ENCODE data around the gene AVP.

The AVP gene

GRCh38 chr20:3109350-3110302, 25.1 kb upstream of the AVP start:
- DNase-seq: no peak

- DNase-seq: no peak
Measured at GRCh38 chr20:3107464-3108025, 23.0 kb upstream of the AVP start.

GRCh38 chr20:3106658-3107463, 22.3 kb upstream of the AVP start:
- no peak for DNase-seq

- DNase-seq: no peak
Measured at GRCh38 chr20:3106185-3106584, 21.7 kb upstream of the AVP start.

GRCh38 chr20:3105256-3106137, 21.0 kb upstream of the AVP start:
- no peak for DNase-seq

- DNase-seq: no peak
Measured at GRCh38 chr20:3103369-3104032, 19.0 kb upstream of the AVP start.

GRCh38 chr20:3102575-3103368, 18.2 kb upstream of the AVP start:
- no peak for DNase-seq

GRCh38 chr20:3101737-3102574, 17.4 kb upstream of the AVP start:
- no peak for DNase-seq

GRCh38 chr20:3101251-3101650, 16.7 kb upstream of the AVP start:
- DNase-seq: no peak

GRCh38 chr20:3100480-3100879, 16.0 kb upstream of the AVP start:
- no peak for DNase-seq

- no peak for DNase-seq
Measured at GRCh38 chr20:3094848-3095629, 10.5 kb upstream of the AVP start.

- DNase-seq: peak; percentile 9
Measured at GRCh38 chr20:3093861-3094361, 9.4 kb upstream of the AVP start.

GRCh38 chr20:3092611-3093379, 8.3 kb upstream of the AVP start:
- peak; percentile 33 for DNase-seq

- DNase-seq: no peak
Measured at GRCh38 chr20:3090565-3090964, 6.0 kb upstream of the AVP start.

GRCh38 chr20:3088031-3088430, 3.5 kb upstream of the AVP start:
- no peak for DNase-seq

GRCh38 chr20:3085571-3086072, 1.1 kb upstream of the AVP start:
- DNase-seq: no peak

GRCh38 chr20:3084986-3085360, 449 bp upstream of the AVP start:
- no peak for DNase-seq

Data from inflammatory macrophage treated with lipopolysaccharide for 4 hours (primary cell).